A549 (cell line): Measurements from ENCODE around the gene PTTG1IP.

Source experiments
- CHD2 ChIP-seq: fragments of 150-350 bp; IDR thresholded peaks from 2 replicates; pipeline ENCODE4 v1.6.1; 2014; ENCODE audit warnings: low read length; ENCODE audit not compliant: partially characterized antibody
- EHMT2 ChIP-seq: fragments of 200-600 bp; sonication (generic); IDR thresholded peaks from 2 replicates; pipeline ENCODE4 v1.6.1; 2016; ENCODE audit warnings: antibody characterized with exemption, low read depth, mild to moderate bottlenecking, moderate library complexity
- ELK1 ChIP-seq: fragments of 150-350 bp; IDR thresholded peaks from 2 replicates; pipeline ENCODE4 v1.6.1; 2014; ENCODE audit warnings: low read depth, mild to moderate bottlenecking, low read length
- MAFK ChIP-seq: fragments of 450-650 bp; IDR thresholded peaks from 2 replicates; pipeline ENCODE4 v1.6.1; 2014; ENCODE audit not compliant: partially characterized antibody
- MYC ChIP-seq: IDR thresholded peaks from 2 replicates; pipeline ENCODE4 v1.6.1; 2012; ENCODE audit warnings: mild to moderate bottlenecking, inconsistent platforms, low read length, improper control_type of control experiment, borderline replicate concordance
- PHF8 ChIP-seq: fragments of 200-600 bp; sonication (generic); IDR thresholded peaks from 2 replicates; pipeline ENCODE4 v1.6.1; 2016; ENCODE audit warnings: low read depth, mild to moderate bottlenecking, antibody characterized with exemption, moderate library complexity, borderline replicate concordance
- POLR2A ChIP-seq: IDR thresholded peaks from 2 replicates; pipeline ENCODE4 v1.6.1; 2012; ENCODE audit warnings: mild to moderate bottlenecking, low read length
- RAD21 ChIP-seq, 2 experiments: fragments of >200 bp in 1 of 2; sonication (Bioruptor Twin) in 1 of 2; formaldehyde crosslinking in 1 of 2; IDR thresholded peaks in 1 of 2; conservative IDR thresholded peaks in 1 of 2; 2 replicates in 1 of 2; 3 replicates in 1 of 2; pipeline ENCODE4 v1.6.1; 2012 to 2018; ENCODE audit warnings: inconsistent platforms in 1 of 2
- RFX5 ChIP-seq: fragments of 450-650 bp; IDR thresholded peaks from 2 replicates; pipeline ENCODE4 v1.7.1; 2014; ENCODE audit warnings: antibody characterized with exemption, mild to moderate bottlenecking, moderate library complexity
- RNF2 ChIP-seq: fragments of 200-600 bp; sonication (generic); IDR thresholded peaks from 2 replicates; pipeline ENCODE4 v1.6.1; 2016; ENCODE audit warnings: low read depth, mild to moderate bottlenecking, antibody characterized with exemption, moderate library complexity, borderline replicate concordance
- SMC3 ChIP-seq: fragments of >200 bp; sonication (Bioruptor Twin); formaldehyde crosslinking; IDR thresholded peaks from 3 replicates; pipeline ENCODE4 v1.6.1; 2018; ENCODE audit warnings: inconsistent platforms
- SREBF2 ChIP-seq: fragments of 450-650 bp; IDR thresholded peaks from 2 replicates; pipeline ENCODE4 v1.6.1; 2014; ENCODE audit warnings: mild to moderate bottlenecking, moderate library complexity
- TF ChIP-seq, protein P1 (sequence below): fragments of >200 bp; sonication (Bioruptor Twin); formaldehyde crosslinking; IDR thresholded peaks from 3 replicates; pipeline ENCODE4 v1.5.1; 2016

DNA sequence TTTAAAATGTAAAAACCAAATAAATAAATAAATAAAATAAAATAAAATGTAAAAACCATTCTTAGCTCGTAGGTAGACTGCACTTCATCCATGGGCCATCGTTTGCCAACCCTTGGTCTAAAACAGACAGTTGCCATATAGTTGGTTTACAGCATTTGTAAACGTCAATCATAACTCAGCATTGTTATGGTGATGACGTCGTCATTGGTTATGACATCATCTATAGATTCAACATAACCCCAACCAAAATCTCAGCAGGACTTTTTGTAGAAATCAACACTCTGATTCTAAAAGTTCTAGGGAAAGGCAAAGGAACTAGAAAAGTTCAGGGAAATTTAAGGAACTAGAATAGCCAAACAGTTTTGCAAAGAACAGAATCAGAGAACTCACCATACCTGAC, 39.8 kb downstream of the PTTG1IP start:
- no peak for TF ChIP-seq MAFK
- TF ChIP-seq MYC: no peak
- no peak for TF ChIP-seq EHMT2
- TF ChIP-seq POLR2A: no peak
- TF ChIP-seq, protein P1, sequence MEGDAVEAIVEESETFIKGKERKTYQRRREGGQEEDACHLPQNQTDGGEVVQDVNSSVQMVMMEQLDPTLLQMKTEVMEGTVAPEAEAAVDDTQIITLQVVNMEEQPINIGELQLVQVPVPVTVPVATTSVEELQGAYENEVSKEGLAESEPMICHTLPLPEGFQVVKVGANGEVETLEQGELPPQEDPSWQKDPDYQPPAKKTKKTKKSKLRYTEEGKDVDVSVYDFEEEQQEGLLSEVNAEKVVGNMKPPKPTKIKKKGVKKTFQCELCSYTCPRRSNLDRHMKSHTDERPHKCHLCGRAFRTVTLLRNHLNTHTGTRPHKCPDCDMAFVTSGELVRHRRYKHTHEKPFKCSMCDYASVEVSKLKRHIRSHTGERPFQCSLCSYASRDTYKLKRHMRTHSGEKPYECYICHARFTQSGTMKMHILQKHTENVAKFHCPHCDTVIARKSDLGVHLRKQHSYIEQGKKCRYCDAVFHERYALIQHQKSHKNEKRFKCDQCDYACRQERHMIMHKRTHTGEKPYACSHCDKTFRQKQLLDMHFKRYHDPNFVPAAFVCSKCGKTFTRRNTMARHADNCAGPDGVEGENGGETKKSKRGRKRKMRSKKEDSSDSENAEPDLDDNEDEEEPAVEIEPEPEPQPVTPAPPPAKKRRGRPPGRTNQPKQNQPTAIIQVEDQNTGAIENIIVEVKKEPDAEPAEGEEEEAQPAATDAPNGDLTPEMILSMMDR: no peak
- TF ChIP-seq RNF2: no peak
- TF ChIP-seq PHF8: no peak
- no peak for TF ChIP-seq RAD21 (conservative IDR thresholded peaks at IDR 0.05 in 1 of 2, IDR thresholded peaks at IDR 0.05 in 1 of 2)
- TF ChIP-seq SREBF2: no peak
- TF ChIP-seq CHD2: no peak
- no peak for TF ChIP-seq RFX5
- TF ChIP-seq ELK1: no peak
- no peak for TF ChIP-seq SMC3
